MM.1S (cell line): ENCODE results near the gene CLK1.

Experiments used
- EZH2 ChIP-seq: fragments of 300-600 bp; sonication (generic); optimal IDR thresholded peaks from 2 replicates; pipeline ENCODE3; 2017; ENCODE audit warnings: low read depth, mild to moderate bottlenecking, antibody characterized with exemption, low read length, mixed read lengths
- EZH2phosphoT487 ChIP-seq: fragments of 300-600 bp; sonication (generic); IDR thresholded peaks from 2 replicates; pipeline ENCODE4 v1.6.1; 2018; ENCODE audit warnings: antibody characterized with exemption, low read length
- TF ChIP-seq, protein P1 (sequence below): fragments of 300-600 bp; sonication (generic); IDR thresholded peaks from 2 replicates; pipeline ENCODE4 v1.5.1; 2016; ENCODE audit warnings: antibody characterized with exemption, low read length, mixed read lengths

- TF ChIP-seq, protein P1, sequence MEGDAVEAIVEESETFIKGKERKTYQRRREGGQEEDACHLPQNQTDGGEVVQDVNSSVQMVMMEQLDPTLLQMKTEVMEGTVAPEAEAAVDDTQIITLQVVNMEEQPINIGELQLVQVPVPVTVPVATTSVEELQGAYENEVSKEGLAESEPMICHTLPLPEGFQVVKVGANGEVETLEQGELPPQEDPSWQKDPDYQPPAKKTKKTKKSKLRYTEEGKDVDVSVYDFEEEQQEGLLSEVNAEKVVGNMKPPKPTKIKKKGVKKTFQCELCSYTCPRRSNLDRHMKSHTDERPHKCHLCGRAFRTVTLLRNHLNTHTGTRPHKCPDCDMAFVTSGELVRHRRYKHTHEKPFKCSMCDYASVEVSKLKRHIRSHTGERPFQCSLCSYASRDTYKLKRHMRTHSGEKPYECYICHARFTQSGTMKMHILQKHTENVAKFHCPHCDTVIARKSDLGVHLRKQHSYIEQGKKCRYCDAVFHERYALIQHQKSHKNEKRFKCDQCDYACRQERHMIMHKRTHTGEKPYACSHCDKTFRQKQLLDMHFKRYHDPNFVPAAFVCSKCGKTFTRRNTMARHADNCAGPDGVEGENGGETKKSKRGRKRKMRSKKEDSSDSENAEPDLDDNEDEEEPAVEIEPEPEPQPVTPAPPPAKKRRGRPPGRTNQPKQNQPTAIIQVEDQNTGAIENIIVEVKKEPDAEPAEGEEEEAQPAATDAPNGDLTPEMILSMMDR: no peak
- TF ChIP-seq EZH2 (no peak), EZH2phosphoT487 (no peak)
Measured at GRCh38 chr2:200852605-200853004, 11.9 kb downstream of the CLK1 start.
